Measurements from ENCODE around the gene GPRIN1.

The GPRIN1 gene

DNA sequence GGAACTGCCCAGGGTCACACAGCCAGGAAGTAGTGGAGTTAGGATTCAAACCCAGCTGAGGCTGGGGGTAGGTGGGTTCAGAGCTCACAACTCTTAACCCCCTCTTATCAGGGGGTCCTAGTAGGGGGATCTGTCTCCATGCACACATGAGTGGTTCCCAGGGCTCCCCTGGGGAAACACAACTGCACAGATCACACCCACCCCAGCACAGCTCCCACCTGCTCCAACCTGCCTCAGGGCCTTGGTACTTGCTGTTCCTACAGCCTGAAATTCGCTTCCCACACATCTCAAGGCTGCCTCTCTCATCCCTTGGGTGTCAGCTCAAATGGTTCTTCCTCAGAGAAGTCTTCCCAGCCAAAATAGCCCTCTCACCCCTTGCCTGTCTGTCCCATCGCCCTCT, 15.6 kb upstream of the GPRIN1 start:
- in situ Hi-C loops (cut with HindIII; ENCODE audit: low sequenced_read_pairs) = no loop called here

DNA sequence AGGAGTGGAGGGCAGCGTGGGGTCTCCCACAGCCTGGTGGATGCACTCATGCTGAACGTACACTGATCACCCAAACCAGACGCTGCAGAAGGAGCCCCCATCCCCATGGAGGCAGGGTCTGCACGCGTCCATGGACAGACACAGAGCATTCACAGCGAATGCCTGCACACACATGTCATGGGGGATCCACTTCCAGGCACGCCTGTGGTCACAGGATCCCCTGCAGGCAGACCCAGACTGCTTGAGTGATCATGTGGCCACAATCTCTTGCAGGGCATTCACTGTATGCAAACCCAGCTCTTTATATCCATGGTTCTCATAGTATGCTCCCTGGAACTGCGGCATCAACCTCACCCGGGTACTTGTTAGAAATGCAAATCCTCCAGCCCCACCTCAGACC, 15.0 kb upstream of the GPRIN1 start:
- in situ Hi-C loops (cut with HindIII; ENCODE audit: low sequenced_read_pairs) = loop anchor here (25.0 kb wide), 1 partner anchor 188 kb away; the partner anchor contains the start of gene FAF2

GRCh38 chr5:176624142-176624541, 14.2 kb upstream of the GPRIN1 start:
- in situ Hi-C loops (cut with HindIII; ENCODE audit: low sequenced_read_pairs) = loop anchor here (25.0 kb wide), 1 partner anchor 187 kb away; the partner anchor contains the start of gene FAF2

DNA sequence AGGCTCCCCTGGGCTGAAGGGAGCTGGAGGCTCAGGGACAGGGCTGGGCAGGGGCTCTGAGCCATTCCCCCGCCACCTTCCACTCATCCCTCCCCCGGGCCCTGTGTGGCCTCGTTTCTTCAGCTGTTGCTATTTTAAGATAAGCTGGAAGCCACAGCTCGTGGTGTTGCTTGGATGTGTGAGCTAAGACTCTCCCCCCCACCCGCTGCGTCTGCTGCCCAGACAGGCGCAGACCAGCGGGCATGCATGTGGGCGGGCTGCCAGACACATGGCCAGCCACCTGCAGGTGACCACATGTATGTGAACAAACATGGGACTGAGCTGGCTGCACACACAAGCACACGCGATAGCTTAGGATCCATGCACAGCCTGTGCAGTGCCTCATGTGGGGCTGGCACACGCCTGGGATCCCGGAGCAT, 11.7 kb upstream of the GPRIN1 start:
- in situ Hi-C loops (cut with HindIII; ENCODE audit: low sequenced_read_pairs) = loop anchor here (25.0 kb wide), 1 partner anchor 184 kb away; the partner anchor contains the start of gene FAF2

DNA sequence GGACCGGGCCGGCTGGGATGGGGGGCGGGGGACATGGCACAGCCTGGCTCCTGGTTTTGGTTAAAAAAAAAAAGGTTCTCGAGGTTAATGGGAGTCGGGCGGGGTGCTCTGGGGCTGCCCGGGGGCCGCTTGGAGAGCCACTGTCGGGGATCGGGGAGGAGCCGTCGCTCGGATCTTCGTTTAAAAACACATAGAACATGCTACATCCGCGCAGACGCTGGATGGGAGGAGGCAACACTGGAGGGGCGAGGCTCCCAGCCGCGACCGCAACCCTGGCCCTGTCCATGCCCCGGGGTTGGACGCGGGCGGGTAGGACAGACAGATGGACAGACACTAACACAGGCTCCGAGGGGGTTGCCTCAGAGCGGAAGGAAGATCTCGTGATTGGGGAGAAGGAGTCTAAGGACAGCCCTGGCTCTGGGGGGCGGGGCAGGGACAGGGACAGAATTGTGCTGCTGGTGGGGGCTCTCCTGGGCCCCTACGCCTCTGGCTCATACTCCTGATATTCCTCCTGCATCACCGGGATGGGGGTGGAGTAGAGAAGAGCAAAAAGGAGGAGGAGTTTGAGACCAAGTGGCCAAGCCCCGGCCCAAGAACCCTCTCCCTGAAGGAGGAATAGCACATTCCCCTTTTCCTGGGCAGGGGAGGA, 10.5 kb upstream of the GPRIN1 start:
- in situ Hi-C loops (cut with HindIII; ENCODE audit: low sequenced_read_pairs) = loop anchor here (25.0 kb wide), 1 partner anchor 183 kb away; the partner anchor contains the start of gene FAF2

DNA sequence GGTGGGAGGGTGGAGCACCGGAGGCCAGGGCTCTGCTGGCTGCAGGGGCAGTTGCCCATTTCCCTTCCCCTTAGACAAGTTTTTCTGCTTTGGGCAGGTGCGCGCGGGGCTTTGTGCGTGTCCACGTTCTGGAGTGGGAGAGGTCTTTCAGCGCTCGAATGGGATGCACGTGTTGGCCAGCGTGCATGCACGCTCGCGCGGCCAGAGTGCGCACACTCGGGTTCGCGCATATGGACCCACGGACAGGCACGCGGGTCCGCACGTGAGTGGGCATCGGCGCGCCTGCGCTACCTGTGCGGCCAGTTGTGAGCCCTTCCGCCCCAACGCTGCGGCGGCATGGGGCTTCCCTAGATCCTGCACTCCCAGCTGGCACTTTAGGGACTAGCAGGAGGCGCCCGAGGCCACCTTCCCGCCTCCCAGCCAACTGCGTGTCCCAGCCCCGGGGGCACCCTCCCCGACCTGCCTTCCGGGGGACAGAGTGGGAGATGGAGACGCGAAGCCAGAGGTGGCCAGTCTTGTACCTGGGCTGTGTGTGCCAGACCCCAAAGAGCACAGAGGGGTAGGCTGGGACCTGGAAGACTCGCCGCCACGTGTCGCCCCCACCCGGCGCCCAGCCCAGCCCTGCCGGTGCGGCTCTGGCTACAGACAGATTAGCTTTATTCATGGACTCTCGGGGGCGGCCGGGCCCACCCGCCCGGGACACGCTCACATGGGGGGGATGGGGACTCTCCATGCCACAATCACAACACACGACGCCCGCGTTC, 9.8 kb upstream of the GPRIN1 start:
- in situ Hi-C loops (cut with HindIII; ENCODE audit: low sequenced_read_pairs) = loop anchor here (25.0 kb wide), 1 partner anchor 182 kb away; the partner anchor contains the start of gene FAF2

GRCh38 chr5:176619203-176619568, 9.2 kb upstream of the GPRIN1 start:
- in situ Hi-C loops (cut with HindIII; ENCODE audit: low sequenced_read_pairs) = loop anchor here (25.0 kb wide), 1 partner anchor 182 kb away; the partner anchor contains the start of gene FAF2

- in situ Hi-C loops (cut with HindIII; ENCODE audit: low sequenced_read_pairs) = loop anchor here (25.0 kb wide), 1 partner anchor 181 kb away; the partner anchor contains the start of gene FAF2
These were observed 8.8 kb upstream of the GPRIN1 start for GRCh38 chr5:176618783-176619182.

- in situ Hi-C loops (cut with HindIII; ENCODE audit: low sequenced_read_pairs) = loop anchor here (25.0 kb wide), 1 partner anchor 179 kb away; the partner anchor contains the start of gene FAF2
These were observed 6.6 kb upstream of the GPRIN1 start for GRCh38 chr5:176616511-176616910.

DNA sequence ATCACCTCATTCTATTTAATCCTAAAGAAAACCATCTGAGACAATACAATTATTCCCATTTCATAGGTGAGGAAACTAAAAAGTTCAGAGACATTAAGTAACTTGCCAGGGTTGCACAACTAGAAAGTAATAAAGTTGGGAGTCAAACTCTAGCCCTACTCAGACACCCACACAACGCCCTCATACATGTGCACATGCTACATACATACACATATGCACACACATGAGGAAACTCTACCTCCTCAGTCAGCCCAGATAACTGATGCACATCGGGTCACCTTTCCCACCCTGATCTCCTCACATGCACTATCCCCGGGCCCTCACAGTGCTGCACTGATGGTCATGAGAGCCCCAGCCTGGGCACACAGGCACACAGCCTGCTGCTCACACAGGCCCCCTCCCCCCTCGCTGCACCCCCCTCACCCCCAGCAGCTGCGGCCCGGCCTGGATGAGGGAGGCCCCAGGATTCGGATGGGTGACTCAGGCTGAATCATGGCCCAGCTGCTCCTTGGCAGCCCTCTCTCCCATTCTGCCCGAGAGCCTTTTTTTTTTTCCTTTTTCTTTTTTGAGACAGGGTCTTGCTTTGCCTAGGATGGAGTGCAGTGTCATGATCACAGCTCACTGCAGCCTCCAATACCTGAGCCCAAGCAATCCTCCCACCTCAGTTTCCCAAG, 5.0 kb upstream of the GPRIN1 start:
- in situ Hi-C loops (cut with HindIII; ENCODE audit: low sequenced_read_pairs) = loop anchor here (5.0 to 25.0 kb wide), 2 partner anchors 78 to 178 kb away; partner anchors contain the start of genes FAF2 and RNF44

- in situ Hi-C loops (cut with HindIII; ENCODE audit: low sequenced_read_pairs) = loop anchor here (5.0 to 25.0 kb wide), 2 partner anchors 76 to 176 kb away; partner anchors contain the start of genes FAF2 and RNF44
These were observed 2.9 kb upstream of the GPRIN1 start for GRCh38 chr5:176612855-176613254.

DNA sequence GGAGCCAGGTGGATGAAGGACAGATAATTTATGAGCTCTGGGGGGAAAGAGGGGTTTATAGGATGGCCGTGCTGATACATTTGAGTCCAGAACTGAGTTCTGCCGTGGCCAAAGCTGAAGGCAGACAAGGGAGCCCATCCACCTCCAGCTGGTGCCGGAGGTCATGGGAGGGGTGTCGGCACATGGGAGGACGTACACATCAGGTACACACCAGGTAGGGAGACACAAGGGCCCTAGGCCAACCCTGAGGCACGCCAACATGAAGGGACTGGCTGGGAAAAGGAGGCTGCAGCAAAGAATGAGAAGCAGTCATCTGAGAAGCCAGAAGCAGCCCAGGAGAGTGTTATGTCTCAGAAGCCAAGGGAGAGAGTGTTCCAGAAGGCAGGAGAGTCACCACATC, 2.1 kb upstream of the GPRIN1 start:
- in situ Hi-C loops (cut with HindIII; ENCODE audit: low sequenced_read_pairs) = loop anchor here (5.0 to 25.0 kb wide), 2 partner anchors 75 to 175 kb away; partner anchors contain the start of genes FAF2 and RNF44

DNA sequence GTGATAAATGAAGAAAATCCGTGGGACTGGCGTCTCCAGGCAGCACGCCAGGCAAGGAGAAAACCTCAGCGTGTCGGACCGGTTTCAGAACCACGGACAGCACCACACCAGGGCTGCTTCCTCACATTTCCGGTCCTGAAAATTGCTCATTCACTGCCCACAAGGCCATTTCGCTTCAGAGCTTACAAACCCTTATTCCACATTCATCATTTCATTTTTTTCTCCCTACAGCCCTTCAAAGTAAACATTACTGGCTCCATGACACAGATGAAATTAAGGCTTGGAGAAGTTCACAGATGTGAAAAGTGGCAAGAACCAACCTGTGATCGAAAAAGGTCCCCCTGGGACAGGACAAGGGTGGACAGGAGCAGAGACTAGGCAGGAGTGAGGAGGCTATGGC, 1.5 kb upstream of the GPRIN1 start:
- in situ Hi-C loops (cut with HindIII; ENCODE audit: low sequenced_read_pairs) = loop anchor here (5.0 to 25.0 kb wide), 2 partner anchors 74 to 174 kb away; partner anchors contain the start of genes FAF2 and RNF44

GRCh38 chr5:176610435-176610773, 448 bp upstream of the GPRIN1 start:
- in situ Hi-C loops (cut with HindIII; ENCODE audit: low sequenced_read_pairs) = loop anchor here (5.0 to 25.0 kb wide), 2 partner anchors 73 to 173 kb away; partner anchors contain the start of genes FAF2 and RNF44

- in situ Hi-C loops (cut with HindIII; ENCODE audit: low sequenced_read_pairs) = loop anchor here (25.0 kb wide), 1 partner anchor 172 kb away; the partner anchor contains the start of gene FAF2
These were observed 826 bp downstream of the GPRIN1 start for GRCh38 chr5:176608937-176609723.

GRCh38 chr5:176608142-176608705, 1.7 kb downstream of the GPRIN1 start:
- in situ Hi-C loops (cut with HindIII; ENCODE audit: low sequenced_read_pairs) = loop anchor here (25.0 kb wide), 1 partner anchor 171 kb away; the partner anchor contains the start of gene FAF2

GRCh38 chr5:176606875-176607274, 3.1 kb downstream of the GPRIN1 start:
- in situ Hi-C loops (cut with HindIII; ENCODE audit: low sequenced_read_pairs) = loop anchor here (25.0 kb wide), 1 partner anchor 170 kb away; the partner anchor contains the start of gene FAF2

DNA sequence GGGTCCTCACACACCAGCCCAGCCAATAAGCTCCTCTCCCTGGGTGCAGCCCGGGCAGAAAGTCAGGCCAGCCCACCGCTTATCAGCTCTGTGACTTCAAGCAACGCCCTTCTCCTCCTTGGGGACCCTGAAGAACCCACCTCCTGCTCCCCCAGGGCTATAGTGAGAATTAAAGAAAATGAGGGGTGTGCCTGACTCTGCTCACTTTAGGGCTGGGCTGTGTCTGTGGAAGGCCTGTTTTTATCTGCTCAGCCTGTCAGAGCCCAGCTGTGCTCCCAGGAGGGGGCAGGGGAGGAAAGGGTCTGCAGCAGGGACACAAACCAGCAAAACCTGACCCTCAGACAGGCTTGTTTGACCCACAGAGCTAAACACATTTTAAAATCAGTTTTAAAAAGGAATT, 3.9 kb downstream of the GPRIN1 start:
- in situ Hi-C loops (cut with HindIII; ENCODE audit: low sequenced_read_pairs) = loop anchor here (25.0 kb wide), 1 partner anchor 169 kb away; the partner anchor contains the start of gene FAF2

- in situ Hi-C loops (cut with HindIII; ENCODE audit: low sequenced_read_pairs) = loop anchor here (25.0 kb wide), 1 partner anchor 166 kb away; the partner anchor contains the start of gene FAF2
These were observed 6.9 kb downstream of the GPRIN1 start for GRCh38 chr5:176603091-176603490.
